A549 (cell line): ENCODE data around the gene ACER3. TPM values are rescaled to one million over a fixed set of nuclear protein-coding genes. Genes with fewer than 3 reads are reported as not detected.
A peak's percentile ranks its signal among the peaks of the same experiment; 100 is the strongest.

ENCODE experiments used
- ATAC-seq, 2 experiments: fragments of 200-7000 bp in 1 of 2; fragments of >200 bp in 1 of 2; cut with Nextera tagmentation in 1 of 2; cut with Tn5 transposase in 1 of 2; 3 replicates each; pipeline versions ENCODE4 v1.8.0 to v1.9.1; 2018 to 2020; ENCODE audit warnings: mild to moderate bottlenecking in 1 of 2, moderate library complexity in 1 of 2
- CTCF ChIA-PET: fragments of 300-600 bp; sonication (Branson Sonifier 250); formaldehyde crosslinking; extraction: SDS; loops from one replicate; lab custom pipeline; 2021; ENCODE audit warnings: antibody characterized with exemption, inconsistent platforms; lab: Yijun Ruan, JAX
- POLR2A ChIA-PET: fragments of 350-600 bp; formaldehyde crosslinking; extraction: SDS; loops from one replicate; lab custom pipeline; 2021; ENCODE audit warnings: antibody characterized with exemption, inconsistent platforms; lab: Yijun Ruan, JAX
- DNase-seq, 2 experiments: peaks; one replicate each; pipeline versions ENCODE4 v3.0.0 to v3.0.0-alpha.2; 2011 to 2016; ENCODE audit warnings: low read depth in 1 of 2, low spot score in 1 of 2
- FAIRE-seq: peaks from 2 replicates; lab custom pipeline; 2011; peaks lifted over from hg19 to GRCh38; lab: Jason Lieb, UNC
- H3K27ac ChIP-seq, 2 experiments: fragments of >200 bp; sonication (Bioruptor Twin); formaldehyde crosslinking; 3 replicates each; pipeline ENCODE4 v1.5.1; 2016 to 2017
- H3K4me1 ChIP-seq: fragments of >200 bp; sonication (Bioruptor Twin); formaldehyde crosslinking; 3 replicates; pipeline ENCODE4 v1.6.1; 2016
- H3K4me2 ChIP-seq: fragments of >200 bp; sonication (Bioruptor Twin); formaldehyde crosslinking; 3 replicates; pipeline ENCODE4 v1.6.1; 2016
- H3K4me3 ChIP-seq: fragments of >200 bp; sonication (Bioruptor Twin); formaldehyde crosslinking; 3 replicates; pipeline ENCODE4 v1.5.1; 2016
- H3K9me3 ChIP-seq: fragments of >200 bp; sonication (Bioruptor Twin); formaldehyde crosslinking; 3 replicates; pipeline ENCODE4 v1.6.1; 2016
- CHD4 ChIP-seq: fragments of 200-600 bp; sonication (generic); IDR thresholded peaks from 2 replicates; pipeline ENCODE4 v1.6.1; 2016; ENCODE audit warnings: antibody characterized with exemption, mild to moderate bottlenecking, borderline replicate concordance
- EHF ChIP-seq: fragments of 250-450 bp; sonication (Bioruptor Pico); IDR thresholded peaks from 2 replicates; pipeline ENCODE4 v1.5.0; 2020; ENCODE audit warnings: mild to moderate bottlenecking
- EP300 ChIP-seq, 2 experiments: fragments of >200 bp; sonication (Bioruptor Twin); formaldehyde crosslinking; IDR thresholded peaks; 2 replicates in 1 of 2; 3 replicates in 1 of 2; pipeline ENCODE4 v1.6.1; 2016 to 2017
- FOXS1 ChIP-seq: fragments of 250-450 bp; sonication (Bioruptor Pico); IDR thresholded peaks from 2 replicates; pipeline ENCODE4 v1.5.0; 2020; ENCODE audit warnings: mild to moderate bottlenecking, moderate library complexity
- GATA3 ChIP-seq: IDR thresholded peaks from 2 replicates; pipeline ENCODE4 v1.6.1; 2012; ENCODE audit warnings: borderline replicate concordance
- HEYL ChIP-seq: fragments of 250-450 bp; sonication (Bioruptor Pico); IDR thresholded peaks from 2 replicates; pipeline ENCODE4 v1.8.0; 2021; ENCODE audit warnings: mild to moderate bottlenecking, moderate library complexity
- HOXB5 ChIP-seq: fragments of 250-450 bp; sonication (Bioruptor Pico); IDR thresholded peaks from 2 replicates; pipeline ENCODE4 v1.5.0; 2020; ENCODE audit warnings: mild to moderate bottlenecking, moderate library complexity
- JUNB ChIP-seq: fragments of >200 bp; sonication (Bioruptor Twin); formaldehyde crosslinking; IDR thresholded peaks from 2 replicates; pipeline ENCODE4 v1.6.1; 2016
- KDM5A ChIP-seq: fragments of 200-600 bp; sonication (generic); IDR thresholded peaks from 2 replicates; pipeline ENCODE4 v1.6.1; 2016; ENCODE audit warnings: antibody characterized with exemption, mild to moderate bottlenecking
- MAZ ChIP-seq: fragments of 150-350 bp; IDR thresholded peaks from 2 replicates; pipeline ENCODE4 v1.6.1; 2014; ENCODE audit warnings: antibody characterized with exemption, low read depth, low read length, borderline replicate concordance
- MYC ChIP-seq: IDR thresholded peaks from 2 replicates; pipeline ENCODE4 v1.6.1; 2012; ENCODE audit warnings: mild to moderate bottlenecking, inconsistent platforms, low read length, improper control_type of control experiment, borderline replicate concordance
- NFE2L2 ChIP-seq: fragments of 150-350 bp; conservative IDR thresholded peaks from 2 replicates; pipeline ENCODE4 v1.6.1; 2014; ENCODE audit warnings: low read length
- NPAS2 ChIP-seq: fragments of 250-450 bp; sonication (Bioruptor Pico); IDR thresholded peaks from 2 replicates; pipeline ENCODE4 v1.8.0; 2022; ENCODE audit warnings: mild to moderate bottlenecking, moderate library complexity, borderline replicate concordance
- PHF8 ChIP-seq: fragments of 200-600 bp; sonication (generic); IDR thresholded peaks from 2 replicates; pipeline ENCODE4 v1.6.1; 2016; ENCODE audit warnings: low read depth, mild to moderate bottlenecking, antibody characterized with exemption, moderate library complexity, borderline replicate concordance
- POLR2A ChIP-seq: IDR thresholded peaks from 2 replicates; pipeline ENCODE4 v1.6.1; 2012; ENCODE audit warnings: mild to moderate bottlenecking, low read length
- POLR2AphosphoS2 ChIP-seq: conservative IDR thresholded peaks from 2 replicates; pipeline ENCODE4 v1.6.1; 2012; ENCODE audit warnings: low read length, improper control_type of control experiment, inconsistent platforms
- RAD21 ChIP-seq, 2 experiments: fragments of >200 bp in 1 of 2; sonication (Bioruptor Twin) in 1 of 2; formaldehyde crosslinking in 1 of 2; IDR thresholded peaks in 1 of 2; conservative IDR thresholded peaks in 1 of 2; 2 replicates in 1 of 2; 3 replicates in 1 of 2; pipeline ENCODE4 v1.6.1; 2012 to 2018; ENCODE audit warnings: inconsistent platforms in 1 of 2
- RARB ChIP-seq: fragments of 250-450 bp; sonication (Bioruptor Pico); IDR thresholded peaks from 2 replicates; pipeline ENCODE4 v1.8.0; 2021; ENCODE audit warnings: mild to moderate bottlenecking, moderate library complexity
- ZFP36 ChIP-seq: fragments of 450-650 bp; IDR thresholded peaks from 2 replicates; pipeline ENCODE4 v1.6.1; 2014; ENCODE audit warnings: borderline replicate concordance; ENCODE audit not compliant: partially characterized antibody
- ZNF302 ChIP-seq: fragments of 250-450 bp; sonication (Bioruptor Pico); IDR thresholded peaks from 2 replicates; pipeline ENCODE4 v1.9.0; 2021; ENCODE audit warnings: inconsistent platforms, mild to moderate bottlenecking, moderate library complexity
- WGBS: methylation state at CpG from one replicate; pipeline ENCODE4 v1.1.6; 2017; ENCODE audit errors: missing lambda C conversion rate; 5-methylcytosine and 5-hydroxymethylcytosine counted together
- polyA plus RNA-seq, 4 experiments: library from polyadenylated mRNA; depleted of rRNA in 3 of 4; stranded (reverse); fragments of >200 nt; fragmentation: RNase III in 1 of 4; extraction: RNeasy Plus Mini Kit Qiagen cat#74134 plus additional on column Dnase treatment in 1 of 4; gene quantifications; 2 replicates in 3 of 4; 3 replicates in 1 of 4; pipeline ENCODE4 v1.2.3, GENCODE V29; 2011 to 2017
- TF ChIP-seq, protein P1 (sequence below): fragments of >200 bp; sonication (Bioruptor Twin); formaldehyde crosslinking; IDR thresholded peaks from 3 replicates; pipeline ENCODE4 v1.6.1; 2016
- TF ChIP-seq, protein P2 (sequence below): fragments of >200 bp; sonication (Bioruptor Twin); formaldehyde crosslinking; IDR thresholded peaks from 2 replicates; pipeline ENCODE4 v1.6.1; 2016
- TF ChIP-seq, protein P3 (sequence below): IDR thresholded peaks from 2 replicates; pipeline ENCODE4 v1.6.1; 2012
- TF ChIP-seq, protein P4 (sequence below): fragments of 150-350 bp; IDR thresholded peaks from 2 replicates; pipeline ENCODE4 v1.6.1; 2014; ENCODE audit warnings: low read depth, mild to moderate bottlenecking, low read length
- TF ChIP-seq, protein P5 (sequence below): fragments of 250-450 bp; sonication (Bioruptor Pico); IDR thresholded peaks from 2 replicates; pipeline ENCODE4 v1.5.0; 2020; ENCODE audit warnings: low read depth, mild to moderate bottlenecking, moderate library complexity
- TF ChIP-seq, protein P6 (sequence below): fragments of 450-650 bp; IDR thresholded peaks from 2 replicates; pipeline ENCODE4 v1.6.1; 2014; ENCODE audit warnings: antibody characterized with exemption

The ACER3 gene
- polyA plus RNA-seq, 2 of the 4 experiments (the other 2 are of a cell fraction), result 16.0 to 46.6 TPM

DNA sequence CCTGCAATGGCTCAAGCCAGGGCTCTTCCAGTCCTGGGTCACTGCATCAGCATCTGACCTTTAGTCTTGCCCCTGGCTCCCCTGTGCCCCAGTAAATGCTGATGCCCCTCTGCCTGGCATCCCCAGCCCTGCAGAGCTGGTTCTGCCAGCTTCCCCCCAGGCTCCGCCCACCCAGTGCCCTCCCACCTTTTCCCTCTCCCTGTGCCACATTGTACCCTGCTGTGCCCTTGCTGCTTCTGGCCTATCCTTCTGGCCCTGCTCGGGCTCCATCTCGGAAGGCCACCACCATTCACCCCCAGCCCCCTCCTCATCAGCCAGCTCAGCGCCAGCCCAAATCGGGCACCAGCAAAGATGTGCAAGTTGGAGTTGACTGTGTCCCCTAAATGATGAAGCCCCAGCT, 213.5 kb downstream of the ACER3 start:
- H3K27ac ChIP-seq, result peak overlapping the region; percentile 81 to 83

DNA sequence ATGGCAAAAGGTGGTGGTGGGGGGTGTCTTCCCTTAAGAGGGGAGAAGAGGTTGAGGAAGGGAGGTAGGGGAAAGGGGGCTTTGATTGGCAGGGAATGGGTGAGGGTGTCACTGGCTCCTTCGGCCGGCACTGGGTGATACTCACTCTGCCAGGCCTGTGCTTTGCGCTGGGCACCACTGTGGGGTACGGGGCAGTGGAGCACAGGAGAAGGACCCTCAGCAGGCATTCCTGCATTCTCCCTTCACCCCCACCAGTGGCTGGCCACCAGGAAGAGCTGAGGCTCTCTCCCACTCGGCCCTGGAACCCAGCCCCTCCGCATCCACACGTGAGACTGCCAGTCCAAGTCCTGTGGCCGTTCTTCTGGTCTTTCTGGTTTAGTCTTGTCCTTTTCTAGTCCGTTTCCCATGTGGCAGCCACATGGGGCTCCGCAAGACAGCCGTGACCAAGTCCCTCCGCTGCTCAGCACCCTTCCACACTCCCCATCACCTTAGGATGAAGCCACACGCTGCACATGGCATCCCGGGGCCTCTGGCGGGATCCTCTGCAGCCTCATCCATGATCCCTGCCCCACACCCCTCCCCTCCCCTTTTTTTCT, 214.0 kb downstream of the ACER3 start:
- WGBS, result 89% methylated on average over 15 of the region's 15 CpGs
- ATAC-seq (no peak), DNase-seq (no peak), FAIRE-seq (no peak)
- POLR2A ChIA-PET, result no interaction called here
- Histone ChIP-seq H3K4me1 (peaks cover 45% of the 10 kb centered on the region), H3K4me3 (no peak overlapping the region), H3K9me3 (peaks cover 5% of the 10 kb centered on the region; the same call in 1 of the 3 replicates), H3K4me2 (peak overlapping the region; percentile 60; the same call in 2 of the 3 replicates)
- CTCF ChIA-PET, result interaction anchor here (1.2 to 4.5 kb wide), 6 partner anchors 7 to 52 kb away, joined by 5 to 50 read pairs (median 6); no protein-coding TSS in a partner anchor
- TF ChIP-seq, protein P1, sequence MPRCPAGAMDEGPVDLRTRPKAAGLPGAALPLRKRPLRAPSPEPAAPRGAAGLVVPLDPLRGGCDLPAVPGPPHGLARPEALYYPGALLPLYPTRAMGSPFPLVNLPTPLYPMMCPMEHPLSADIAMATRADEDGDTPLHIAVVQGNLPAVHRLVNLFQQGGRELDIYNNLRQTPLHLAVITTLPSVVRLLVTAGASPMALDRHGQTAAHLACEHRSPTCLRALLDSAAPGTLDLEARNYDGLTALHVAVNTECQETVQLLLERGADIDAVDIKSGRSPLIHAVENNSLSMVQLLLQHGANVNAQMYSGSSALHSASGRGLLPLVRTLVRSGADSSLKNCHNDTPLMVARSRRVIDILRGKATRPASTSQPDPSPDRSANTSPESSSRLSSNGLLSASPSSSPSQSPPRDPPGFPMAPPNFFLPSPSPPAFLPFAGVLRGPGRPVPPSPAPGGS, result no peak
- no peak for TF ChIP-seq PHF8
- TF ChIP-seq, protein P2, sequence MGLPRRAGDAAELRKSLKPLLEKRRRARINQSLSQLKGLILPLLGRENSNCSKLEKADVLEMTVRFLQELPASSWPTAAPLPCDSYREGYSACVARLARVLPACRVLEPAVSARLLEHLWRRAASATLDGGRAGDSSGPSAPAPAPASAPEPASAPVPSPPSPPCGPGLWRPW, result no peak
- TF ChIP-seq HEYL (CRISPR knock-in tag), result no peak
- no peak for TF ChIP-seq ZFP36
- TF ChIP-seq, protein P3, sequence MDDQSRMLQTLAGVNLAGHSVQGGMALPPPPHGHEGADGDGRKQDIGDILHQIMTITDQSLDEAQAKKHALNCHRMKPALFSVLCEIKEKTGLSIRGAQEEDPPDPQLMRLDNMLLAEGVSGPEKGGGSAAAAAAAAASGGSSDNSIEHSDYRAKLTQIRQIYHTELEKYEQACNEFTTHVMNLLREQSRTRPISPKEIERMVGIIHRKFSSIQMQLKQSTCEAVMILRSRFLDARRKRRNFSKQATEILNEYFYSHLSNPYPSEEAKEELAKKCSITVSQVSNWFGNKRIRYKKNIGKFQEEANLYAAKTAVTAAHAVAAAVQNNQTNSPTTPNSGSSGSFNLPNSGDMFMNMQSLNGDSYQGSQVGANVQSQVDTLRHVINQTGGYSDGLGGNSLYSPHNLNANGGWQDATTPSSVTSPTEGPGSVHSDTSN, result no peak
- no peak for TF ChIP-seq POLR2A
- TF ChIP-seq, protein P4, sequence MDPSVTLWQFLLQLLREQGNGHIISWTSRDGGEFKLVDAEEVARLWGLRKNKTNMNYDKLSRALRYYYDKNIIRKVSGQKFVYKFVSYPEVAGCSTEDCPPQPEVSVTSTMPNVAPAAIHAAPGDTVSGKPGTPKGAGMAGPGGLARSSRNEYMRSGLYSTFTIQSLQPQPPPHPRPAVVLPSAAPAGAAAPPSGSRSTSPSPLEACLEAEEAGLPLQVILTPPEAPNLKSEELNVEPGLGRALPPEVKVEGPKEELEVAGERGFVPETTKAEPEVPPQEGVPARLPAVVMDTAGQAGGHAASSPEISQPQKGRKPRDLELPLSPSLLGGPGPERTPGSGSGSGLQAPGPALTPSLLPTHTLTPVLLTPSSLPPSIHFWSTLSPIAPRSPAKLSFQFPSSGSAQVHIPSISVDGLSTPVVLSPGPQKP, result no peak
- no peak for TF ChIP-seq JUNB
- no peak for TF ChIP-seq EHF (CRISPR knock-in tag)
- no peak for TF ChIP-seq NFE2L2
- no peak for TF ChIP-seq GATA3
- no peak for TF ChIP-seq KDM5A
- TF ChIP-seq RAD21 (conservative IDR thresholded peaks at IDR 0.05 in 1 of 2, IDR thresholded peaks at IDR 0.05 in 1 of 2), result no peak
- no peak for TF ChIP-seq ZNF302 (CRISPR knock-in tag)
- TF ChIP-seq POLR2AphosphoS2, result no peak
- no peak for TF ChIP-seq FOXS1 (CRISPR knock-in tag)
- no peak for TF ChIP-seq CHD4
- TF ChIP-seq, all 56 proteins: peak for 0
- H3K27ac ChIP-seq, result peak overlapping the region; percentile 81 to 83

More for the DNA sequence above, 213.5 kb downstream of the ACER3 start:
- Histone ChIP-seq H3K9me3 (peaks cover 5% of the 10 kb centered on the region; the same call in 1 of the 3 replicates), H3K4me1 (peaks cover 45% of the 10 kb centered on the region), H3K4me3 (no peak overlapping the region), H3K4me2 (peak overlapping the region; percentile 60)
- 64% methylated on average over 5 of the region's 5 CpGs for WGBS
- ChIA-PET CTCF (interaction anchor here (0.9 to 4.5 kb wide), 10 partner anchors 7 to 262 kb away, joined by 3 to 50 read pairs (median 5); no protein-coding TSS in a partner anchor), POLR2A (no interaction called here)
- DNase-seq (no peak), ATAC-seq (peak in 1 of 2 experiments; percentile 3; a peak in 1 of 6 replicates)
- no peak for TF ChIP-seq POLR2A
- no peak for TF ChIP-seq HEYL (CRISPR knock-in tag)
- TF ChIP-seq, protein P5, sequence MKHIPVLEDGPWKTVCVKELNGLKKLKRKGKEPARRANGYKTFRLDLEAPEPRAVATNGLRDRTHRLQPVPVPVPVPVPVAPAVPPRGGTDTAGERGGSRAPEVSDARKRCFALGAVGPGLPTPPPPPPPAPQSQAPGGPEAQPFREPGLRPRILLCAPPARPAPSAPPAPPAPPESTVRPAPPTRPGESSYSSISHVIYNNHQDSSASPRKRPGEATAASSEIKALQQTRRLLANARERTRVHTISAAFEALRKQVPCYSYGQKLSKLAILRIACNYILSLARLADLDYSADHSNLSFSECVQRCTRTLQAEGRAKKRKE (CRISPR knock-in tag), result no peak
- no peak for TF ChIP-seq NPAS2 (CRISPR knock-in tag)
- TF ChIP-seq, protein P1, result no peak
- TF ChIP-seq RARB (CRISPR knock-in tag), result no peak
- TF ChIP-seq, protein P6, sequence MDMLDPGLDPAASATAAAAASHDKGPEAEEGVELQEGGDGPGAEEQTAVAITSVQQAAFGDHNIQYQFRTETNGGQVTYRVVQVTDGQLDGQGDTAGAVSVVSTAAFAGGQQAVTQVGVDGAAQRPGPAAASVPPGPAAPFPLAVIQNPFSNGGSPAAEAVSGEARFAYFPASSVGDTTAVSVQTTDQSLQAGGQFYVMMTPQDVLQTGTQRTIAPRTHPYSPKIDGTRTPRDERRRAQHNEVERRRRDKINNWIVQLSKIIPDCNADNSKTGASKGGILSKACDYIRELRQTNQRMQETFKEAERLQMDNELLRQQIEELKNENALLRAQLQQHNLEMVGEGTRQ, result no peak
- no peak for TF ChIP-seq KDM5A
- TF ChIP-seq RAD21 (conservative IDR thresholded peaks at IDR 0.05 in 1 of 2, IDR thresholded peaks at IDR 0.05 in 1 of 2), result no peak
- no peak for TF ChIP-seq GATA3
- TF ChIP-seq, protein P3, result no peak
- no peak for TF ChIP-seq POLR2AphosphoS2
- TF ChIP-seq EP300 (IDR thresholded peaks at IDR 0.05), result no peak
- no peak for TF ChIP-seq HOXB5
- no peak for TF ChIP-seq CHD4
- TF ChIP-seq MYC, result no peak
- TF ChIP-seq MAZ, result no peak
- TF ChIP-seq, all 56 proteins: peak for 0
- FAIRE-seq, result no peak
